Neural cell (in vitro differentiated cells): Measurements from ENCODE around the gene AP2B1. TPM values are rescaled to one million over a fixed set of nuclear protein-coding genes. Genes with fewer than 3 reads are reported as not detected.

Experiments
- H2AFZ ChIP-seq: fragments of 200-600, 300-800 bp; sonication (generic), shearing (Covaris generic); 2 replicates; pipeline ENCODE4 v1.6.0; 2014; ENCODE audit warnings: low read depth, mild to moderate bottlenecking, antibody characterized with exemption, low read length, moderate library complexity
- H3F3A ChIP-seq: fragments of 200-600 bp; shearing (Covaris generic); 2 replicates; pipeline ENCODE4 v1.6.1; 2016; ENCODE audit warnings: mild to moderate bottlenecking, moderate library complexity, mixed read lengths, antibody characterized with exemption, low read length; ENCODE audit not compliant: insufficient read depth, poor library complexity, severe bottlenecking
- H3K27ac ChIP-seq: fragments of 200-600, 300-800 bp; sonication (generic), shearing (Covaris generic); 2 replicates; pipeline ENCODE4 v1.5.1; 2014; ENCODE audit warnings: mild to moderate bottlenecking, low read length, moderate library complexity
- H3K27me3 ChIP-seq: fragments of 300-800, 200-600 bp; sonication (generic), shearing (Covaris generic); 2 replicates; pipeline ENCODE4 v1.6.0; 2014; ENCODE audit warnings: mild to moderate bottlenecking, low read depth, low read length, moderate library complexity; ENCODE audit not compliant: insufficient read depth
- H3K36me3 ChIP-seq: fragments of 300-800, 200-600 bp; sonication (generic), shearing (Covaris generic); 2 replicates; pipeline ENCODE4 v1.5.1; 2014; ENCODE audit warnings: mild to moderate bottlenecking, antibody characterized with exemption, low read length, moderate library complexity; ENCODE audit not compliant: insufficient read depth
- H3K4me2 ChIP-seq: fragments of 300-800, 200-600 bp; sonication (generic), shearing (Covaris generic); 2 replicates; pipeline ENCODE4 v1.6.0; 2014; ENCODE audit warnings: mild to moderate bottlenecking, low read length
- H3K4me3 ChIP-seq: fragments of 300-800, 200-600 bp; sonication (generic), shearing (Covaris generic); 2 replicates; pipeline ENCODE4 v1.5.1; 2014; ENCODE audit warnings: mild to moderate bottlenecking, low read length, moderate library complexity
- H3K79me2 ChIP-seq: fragments of 200-600 bp; shearing (Covaris generic); replicated peaks from 2 replicates; pipeline ENCODE4 v1.6.0; 2014; ENCODE audit warnings: mild to moderate bottlenecking, low read length, moderate library complexity; ENCODE audit not compliant: insufficient read depth
- H3K9ac ChIP-seq: fragments of 300-800, 200-600 bp; sonication (generic), shearing (Covaris generic); 2 replicates; pipeline ENCODE4 v1.6.1; 2016; ENCODE audit warnings: mild to moderate bottlenecking, low read length, mixed read lengths
- H3K9me2 ChIP-seq: fragments of 200-600 bp; shearing (Covaris generic); 2 replicates; pipeline ENCODE4 v1.6.1; 2016; ENCODE audit warnings: mild to moderate bottlenecking, low read length, mixed read lengths; ENCODE audit not compliant: insufficient read depth
- H3K9me3 ChIP-seq: fragments of 200-600, 300-800 bp; sonication (generic), shearing (Covaris generic); 2 replicates; pipeline ENCODE4 v1.6.1; 2016; ENCODE audit warnings: mild to moderate bottlenecking, mixed run types, low read length, moderate library complexity, mixed read lengths
- H4K20me1 ChIP-seq: fragments of 200-600 bp; shearing (Covaris generic); 2 replicates; pipeline ENCODE4 v1.6.1; 2016; ENCODE audit warnings: mild to moderate bottlenecking, mixed run types; ENCODE audit not compliant: insufficient read depth
- EP300 ChIP-seq: fragments of 450-650 bp; conservative IDR thresholded peaks from 2 replicates; pipeline ENCODE4 v1.6.1; 2014; ENCODE audit warnings: antibody characterized with exemption, mild to moderate bottlenecking, moderate library complexity; ENCODE audit not compliant: poor library complexity, severe bottlenecking
- EZH2 ChIP-seq: fragments of 200-600, 300-800 bp; shearing (Covaris generic), sonication (generic); IDR thresholded peaks from 2 replicates; pipeline ENCODE4 v1.6.1; 2014; ENCODE audit warnings: antibody characterized with exemption, low read length, borderline replicate concordance, mild to moderate bottlenecking; ENCODE audit not compliant: insufficient read depth, poor library complexity, severe bottlenecking
- MXI1 ChIP-seq: fragments of 450-650 bp; conservative IDR thresholded peaks from 2 replicates; pipeline ENCODE4 v1.6.1; 2014; ENCODE audit warnings: antibody characterized with exemption, mild to moderate bottlenecking; ENCODE audit not compliant: poor library complexity, severe bottlenecking
- POLR2AphosphoS5 ChIP-seq: IDR thresholded peaks from 2 replicates; pipeline ENCODE4 v1.6.1; 2012
- RAD21 ChIP-seq: fragments of 450-650 bp; conservative IDR thresholded peaks from 2 replicates; pipeline ENCODE4 v1.6.1; 2014; ENCODE audit warnings: antibody characterized with exemption, mild to moderate bottlenecking, moderate library complexity
- SMC3 ChIP-seq: fragments of 450-650 bp; conservative IDR thresholded peaks from 2 replicates; pipeline ENCODE4 v1.6.1; 2014; ENCODE audit warnings: antibody characterized with exemption, mild to moderate bottlenecking, moderate library complexity; ENCODE audit not compliant: poor library complexity
- TAF1 ChIP-seq: IDR thresholded peaks from 2 replicates; pipeline ENCODE4 v1.6.1; 2012; ENCODE audit warnings: low read depth
- polyA plus RNA-seq: library from polyadenylated mRNA; depleted of rRNA; stranded (reverse); fragments of >200 nt; gene quantifications from 2 replicates; pipeline ENCODE4 v1.2.3, GENCODE V29; 2014
- TF ChIP-seq, protein P1 (sequence below): fragments of 450-650 bp; IDR thresholded peaks from 2 replicates; pipeline ENCODE4 v1.5.1; 2014; ENCODE audit warnings: antibody characterized with exemption, mild to moderate bottlenecking, moderate library complexity; ENCODE audit not compliant: poor library complexity, severe bottlenecking
- TF ChIP-seq, protein P2 (sequence below): IDR thresholded peaks from 2 replicates; pipeline ENCODE4 v1.6.1; 2012; ENCODE audit warnings: borderline replicate concordance

Gene AP2B1
- polyA plus RNA-seq, 1 donor from 2014 or later: 59.5 TPM

DNA sequence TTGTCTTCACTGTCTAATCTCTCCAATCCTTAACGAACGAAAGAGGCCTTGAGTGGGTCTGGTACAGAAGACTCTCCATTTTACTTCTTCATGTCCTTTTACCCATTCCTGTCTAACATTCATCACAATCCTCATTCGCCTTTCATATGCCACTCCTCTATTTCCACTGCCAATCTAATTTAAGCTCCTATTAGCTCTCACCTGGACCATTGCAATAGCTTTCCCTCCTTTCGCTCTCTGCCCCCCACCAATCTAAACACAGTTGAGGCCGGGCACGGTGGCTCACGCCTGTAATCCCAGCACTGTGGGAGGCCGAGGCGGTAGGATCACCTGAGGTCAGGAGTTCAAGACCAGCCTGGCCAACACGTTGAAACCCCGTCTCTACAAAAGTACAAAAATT is 20.2 kb upstream of the AP2B1 start:
- H3K9me3 ChIP-seq: no peaks in the 10 kb centered on the region
- no peaks in the 10 kb centered on the region for H3K9me2 ChIP-seq
- no peak overlapping the region for H3K4me2 ChIP-seq
- H4K20me1 ChIP-seq: no peaks in the 10 kb centered on the region
- no peaks in the 10 kb centered on the region for H3F3A ChIP-seq
- no peak overlapping the region for H3K4me3 ChIP-seq
- TF ChIP-seq EP300: no peak
- TF ChIP-seq SMC3: no peak
- TF ChIP-seq TAF1: no peak
- TF ChIP-seq MXI1: no peak
- no peak for TF ChIP-seq POLR2AphosphoS5
- TF ChIP-seq EZH2: no peak
- TF ChIP-seq, protein P1, sequence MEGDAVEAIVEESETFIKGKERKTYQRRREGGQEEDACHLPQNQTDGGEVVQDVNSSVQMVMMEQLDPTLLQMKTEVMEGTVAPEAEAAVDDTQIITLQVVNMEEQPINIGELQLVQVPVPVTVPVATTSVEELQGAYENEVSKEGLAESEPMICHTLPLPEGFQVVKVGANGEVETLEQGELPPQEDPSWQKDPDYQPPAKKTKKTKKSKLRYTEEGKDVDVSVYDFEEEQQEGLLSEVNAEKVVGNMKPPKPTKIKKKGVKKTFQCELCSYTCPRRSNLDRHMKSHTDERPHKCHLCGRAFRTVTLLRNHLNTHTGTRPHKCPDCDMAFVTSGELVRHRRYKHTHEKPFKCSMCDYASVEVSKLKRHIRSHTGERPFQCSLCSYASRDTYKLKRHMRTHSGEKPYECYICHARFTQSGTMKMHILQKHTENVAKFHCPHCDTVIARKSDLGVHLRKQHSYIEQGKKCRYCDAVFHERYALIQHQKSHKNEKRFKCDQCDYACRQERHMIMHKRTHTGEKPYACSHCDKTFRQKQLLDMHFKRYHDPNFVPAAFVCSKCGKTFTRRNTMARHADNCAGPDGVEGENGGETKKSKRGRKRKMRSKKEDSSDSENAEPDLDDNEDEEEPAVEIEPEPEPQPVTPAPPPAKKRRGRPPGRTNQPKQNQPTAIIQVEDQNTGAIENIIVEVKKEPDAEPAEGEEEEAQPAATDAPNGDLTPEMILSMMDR: no peak
- H3K9ac ChIP-seq: no peak overlapping the region
- no peaks in the 10 kb centered on the region for H3K27me3 ChIP-seq
- no peaks in the 10 kb centered on the region for H3K36me3 ChIP-seq
- H2AFZ ChIP-seq: no peak overlapping the region
- H3K27ac ChIP-seq: no peak overlapping the region
- H3K79me2 ChIP-seq: peaks cover 17% of the 10 kb centered on the region

DNA sequence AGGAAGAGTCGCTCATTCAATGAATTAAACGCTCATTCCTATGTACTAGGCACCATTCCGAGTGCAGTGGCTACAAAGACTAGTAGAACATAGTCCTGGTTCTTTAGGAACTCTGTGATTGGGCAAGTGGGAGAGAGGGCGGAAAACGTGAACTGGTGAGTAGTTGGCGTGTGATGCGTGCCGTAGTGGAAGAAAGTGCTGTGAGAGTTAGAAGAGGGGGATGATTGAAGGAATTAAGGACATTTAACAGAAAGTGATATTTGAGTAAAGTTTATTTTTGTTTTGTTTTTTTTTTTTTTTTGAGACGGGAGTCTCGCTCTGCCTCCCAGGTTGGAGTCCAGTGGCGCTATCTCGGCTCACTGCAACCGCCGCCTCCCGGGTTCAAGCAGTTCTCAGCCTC is 18.6 kb upstream of the AP2B1 start:
- no peaks in the 10 kb centered on the region for H3F3A ChIP-seq
- peak overlapping the region; percentile 78 for H3K9ac ChIP-seq
- TF ChIP-seq SMC3 (no peak), POLR2AphosphoS5 (no peak), MXI1 (no peak), TAF1 (no peak), RAD21 (no peak), EP300 (no peak), EZH2 (no peak)
- TF ChIP-seq, protein P2, sequence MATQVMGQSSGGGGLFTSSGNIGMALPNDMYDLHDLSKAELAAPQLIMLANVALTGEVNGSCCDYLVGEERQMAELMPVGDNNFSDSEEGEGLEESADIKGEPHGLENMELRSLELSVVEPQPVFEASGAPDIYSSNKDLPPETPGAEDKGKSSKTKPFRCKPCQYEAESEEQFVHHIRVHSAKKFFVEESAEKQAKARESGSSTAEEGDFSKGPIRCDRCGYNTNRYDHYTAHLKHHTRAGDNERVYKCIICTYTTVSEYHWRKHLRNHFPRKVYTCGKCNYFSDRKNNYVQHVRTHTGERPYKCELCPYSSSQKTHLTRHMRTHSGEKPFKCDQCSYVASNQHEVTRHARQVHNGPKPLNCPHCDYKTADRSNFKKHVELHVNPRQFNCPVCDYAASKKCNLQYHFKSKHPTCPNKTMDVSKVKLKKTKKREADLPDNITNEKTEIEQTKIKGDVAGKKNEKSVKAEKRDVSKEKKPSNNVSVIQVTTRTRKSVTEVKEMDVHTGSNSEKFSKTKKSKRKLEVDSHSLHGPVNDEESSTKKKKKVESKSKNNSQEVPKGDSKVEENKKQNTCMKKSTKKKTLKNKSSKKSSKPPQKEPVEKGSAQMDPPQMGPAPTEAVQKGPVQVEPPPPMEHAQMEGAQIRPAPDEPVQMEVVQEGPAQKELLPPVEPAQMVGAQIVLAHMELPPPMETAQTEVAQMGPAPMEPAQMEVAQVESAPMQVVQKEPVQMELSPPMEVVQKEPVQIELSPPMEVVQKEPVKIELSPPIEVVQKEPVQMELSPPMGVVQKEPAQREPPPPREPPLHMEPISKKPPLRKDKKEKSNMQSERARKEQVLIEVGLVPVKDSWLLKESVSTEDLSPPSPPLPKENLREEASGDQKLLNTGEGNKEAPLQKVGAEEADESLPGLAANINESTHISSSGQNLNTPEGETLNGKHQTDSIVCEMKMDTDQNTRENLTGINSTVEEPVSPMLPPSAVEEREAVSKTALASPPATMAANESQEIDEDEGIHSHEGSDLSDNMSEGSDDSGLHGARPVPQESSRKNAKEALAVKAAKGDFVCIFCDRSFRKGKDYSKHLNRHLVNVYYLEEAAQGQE: no peak
- TF ChIP-seq, protein P1: no peak
- H3K36me3 ChIP-seq: no peaks in the 10 kb centered on the region
- peak overlapping the region; percentile 74 for H3K27ac ChIP-seq
- no peaks in the 10 kb centered on the region for H4K20me1 ChIP-seq
- peak overlapping the region; percentile 79 for H3K4me3 ChIP-seq
- H3K4me2 ChIP-seq: peak overlapping the region; percentile 96
- H3K27me3 ChIP-seq: no peaks in the 10 kb centered on the region
- no peaks in the 10 kb centered on the region for H3K9me3 ChIP-seq
- peaks cover 17% of the 10 kb centered on the region for H3K79me2 ChIP-seq
- peak overlapping the region; percentile 48 for H2AFZ ChIP-seq
- H3K9me2 ChIP-seq: no peaks in the 10 kb centered on the region
